Measurements from ENCODE around the gene SPATA1.
"Not testable (repeated sequence)": the region's sequence is repeated elsewhere in the genome, so short reads cannot be mapped to it uniquely, and the experiment has no call there.

Gene SPATA1

DNA sequence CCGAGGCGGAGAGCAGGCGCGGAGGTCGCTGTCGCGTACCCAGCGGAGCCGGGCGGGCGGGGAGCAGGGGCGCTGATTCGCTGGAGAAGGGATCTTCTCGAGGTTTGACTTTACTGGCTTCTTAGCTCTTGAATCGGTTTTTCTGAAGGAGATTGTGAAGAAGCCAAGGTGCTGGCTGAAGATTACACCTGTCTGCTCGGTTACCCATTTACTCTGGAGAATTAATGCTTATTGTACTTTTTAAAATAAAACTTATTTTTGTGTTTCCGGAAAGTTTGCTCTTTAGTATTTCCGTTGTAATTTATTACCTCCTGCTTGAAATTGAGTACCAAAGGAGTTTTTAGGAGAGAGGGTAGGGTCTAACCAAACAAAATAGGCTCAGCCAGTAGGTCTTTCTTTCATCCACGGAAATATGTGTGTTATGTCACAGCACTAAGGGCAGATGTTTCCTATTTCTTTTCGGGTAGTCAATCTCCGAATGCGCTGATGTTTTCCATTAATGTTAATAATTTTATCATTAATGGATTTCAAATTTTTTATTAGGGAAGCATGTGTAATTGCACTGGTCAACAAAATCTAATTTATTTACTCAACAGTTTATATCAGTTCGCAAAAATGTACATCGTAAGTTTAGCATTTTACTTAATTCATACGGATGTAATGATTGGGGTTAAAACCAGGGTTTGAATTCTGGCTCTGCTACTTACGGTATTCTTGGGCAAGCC is 705 bp downstream of the SPATA1 start:
- intact Hi-C loops (cut with DNase I), result loop anchor here (5.0 to 10.0 kb wide), 5 partner anchors 65 to 342 kb away; partner anchors contain the start of gene CTBS
- no peak for DNase-seq

DNA sequence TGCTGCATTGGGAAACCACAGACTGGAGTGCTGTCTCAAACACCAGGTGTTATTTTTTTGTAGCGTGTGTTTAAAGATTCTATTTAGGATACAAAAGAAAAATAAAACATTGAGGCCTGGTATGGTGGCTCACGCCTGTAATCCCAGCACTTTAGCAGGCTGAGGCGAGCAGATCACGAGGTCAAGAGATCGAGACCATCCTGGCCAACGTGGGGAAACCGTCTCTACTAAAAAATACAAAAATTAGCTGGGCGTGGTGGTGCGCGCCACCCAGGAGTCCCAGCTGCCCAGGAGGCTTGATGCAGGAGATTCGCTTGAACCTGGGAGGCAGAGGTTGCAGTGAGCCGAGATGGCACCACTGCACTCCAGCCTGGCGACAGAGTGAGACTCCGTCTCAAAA is 1.7 kb downstream of the SPATA1 start:
- intact Hi-C loops (cut with DNase I), result loop anchor here (5.0 to 10.0 kb wide), 5 partner anchors 64 to 343 kb away; partner anchors contain the start of gene CTBS
- DNase-seq, result not testable (repeated sequence)

DNA sequence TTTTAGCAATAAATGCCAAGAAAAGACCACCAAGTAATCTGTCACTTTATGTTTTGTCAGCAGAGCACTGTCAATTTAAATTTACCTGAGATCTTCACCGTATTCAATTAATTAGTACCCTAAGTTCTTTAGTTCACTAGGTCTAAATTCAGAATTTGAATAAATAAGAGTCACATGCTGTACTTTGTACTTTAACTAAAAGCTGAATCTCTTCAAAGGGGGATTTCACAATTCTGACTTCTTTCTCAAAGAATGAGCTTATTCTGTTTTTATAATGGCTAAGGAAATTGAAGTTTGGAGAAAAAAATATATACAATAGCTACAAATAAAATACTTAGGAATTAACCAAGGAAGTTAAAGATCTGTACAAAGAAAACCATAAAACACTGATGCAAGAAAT is 2.3 kb downstream of the SPATA1 start:
- DNase-seq, result no peak
- intact Hi-C loops (cut with DNase I), result loop anchor here (5.0 to 10.0 kb wide), 5 partner anchors 64 to 344 kb away; partner anchors contain the start of gene CTBS

DNA sequence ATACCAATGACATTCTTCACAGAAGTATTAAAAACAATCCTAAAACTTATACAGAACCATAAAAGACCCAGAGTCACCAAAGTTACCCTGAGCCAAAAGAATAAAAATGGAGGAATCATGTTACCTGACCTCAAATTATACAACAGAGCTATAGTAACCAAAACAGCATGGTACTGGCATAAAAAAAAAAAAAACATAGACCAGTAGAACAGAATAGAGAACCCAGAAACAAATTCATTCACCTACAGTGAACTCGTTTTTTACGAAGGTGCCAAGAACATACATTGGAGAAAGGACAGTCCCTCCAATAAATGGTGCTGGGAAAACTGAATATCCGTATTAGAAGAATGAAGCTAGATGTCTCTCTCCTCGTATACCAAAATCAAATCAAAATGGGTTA is 2.8 kb downstream of the SPATA1 start:
- DNase-seq, result no peak
- intact Hi-C loops (cut with DNase I), result loop anchor here (5.0 to 10.0 kb wide), 5 partner anchors 63 to 344 kb away; partner anchors contain the start of gene CTBS

DNA sequence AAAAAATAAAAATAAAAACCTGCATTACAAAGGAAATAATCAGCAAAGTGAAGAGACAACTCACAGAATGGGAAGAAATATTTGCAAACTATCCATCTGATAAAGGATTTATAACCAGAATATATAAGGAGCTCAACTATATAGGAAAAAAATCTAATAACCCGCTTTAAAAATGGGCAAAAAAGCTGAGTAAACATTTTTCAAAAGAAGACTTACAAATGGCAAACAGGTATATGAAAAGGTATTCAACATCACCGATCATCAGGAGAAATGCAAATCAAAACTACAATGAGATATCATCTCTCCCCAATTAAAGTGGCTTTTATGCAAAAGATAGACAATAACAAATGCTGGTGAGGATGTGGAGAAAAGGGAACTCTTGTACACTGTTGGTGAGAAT is 4.0 kb downstream of the SPATA1 start:
- intact Hi-C loops (cut with DNase I), result no loop called here
- DNase-seq, result no peak

DNA sequence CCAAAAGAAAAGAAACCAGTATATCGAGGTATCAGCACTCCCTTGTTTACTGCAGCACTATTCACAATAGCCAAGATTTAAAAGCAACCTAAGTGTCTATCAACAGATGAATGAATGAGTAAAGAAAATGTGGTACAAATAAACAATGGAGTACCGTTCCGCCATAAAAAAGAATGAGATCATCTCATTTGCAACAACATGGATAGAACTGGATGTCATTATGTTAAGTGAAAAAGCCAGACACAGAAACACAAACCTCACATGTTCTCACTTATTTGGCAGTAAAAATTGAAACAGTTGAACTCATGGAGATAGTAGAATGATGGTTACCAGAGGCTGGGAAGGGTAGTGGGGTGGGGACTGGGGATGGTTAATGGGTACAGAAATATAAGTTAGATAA is 4.5 kb downstream of the SPATA1 start:
- intact Hi-C loops (cut with DNase I), result no loop called here
- DNase-seq, result no peak

DNA sequence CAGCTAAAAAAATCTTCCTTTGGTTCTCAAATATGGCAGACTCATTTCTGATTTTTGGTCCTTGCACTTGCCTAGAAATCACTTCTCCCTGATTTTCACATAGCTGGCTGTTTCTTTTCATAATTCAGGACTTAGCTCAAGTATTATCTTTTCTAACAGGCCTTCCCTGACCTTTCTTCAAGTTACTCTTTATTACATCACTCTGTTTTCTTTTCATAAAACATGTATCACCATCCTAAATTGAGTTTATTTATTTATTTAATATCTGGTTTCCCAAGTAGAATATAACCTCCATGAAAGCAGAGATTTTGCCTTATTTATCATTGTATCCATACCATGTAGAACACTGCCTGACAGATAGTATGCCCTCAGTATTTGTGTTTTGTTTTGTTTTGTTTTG is 18.4 kb downstream of the SPATA1 start:
- no peak for DNase-seq
- intact Hi-C loops (cut with DNase I), result no loop called here

DNA sequence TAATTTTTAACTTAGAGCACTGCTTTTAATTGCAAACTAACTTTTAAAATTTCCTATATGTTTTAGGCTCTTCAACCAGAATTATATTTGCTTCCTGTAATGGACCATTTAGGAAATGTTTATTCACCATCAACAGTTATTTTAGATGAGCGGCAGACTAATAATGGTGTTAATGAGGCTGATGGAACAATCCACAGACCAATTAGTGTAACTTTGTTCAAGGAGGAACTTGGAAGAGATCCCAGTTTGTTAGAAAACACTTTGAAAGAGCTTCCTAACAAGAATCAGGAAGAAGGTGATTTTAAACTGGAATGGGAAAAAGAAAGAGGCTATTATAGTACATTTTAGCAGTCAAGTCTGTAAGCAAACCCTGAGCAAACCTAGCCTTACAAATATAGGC is 19.6 kb downstream of the SPATA1 start:
- DNase-seq, result no peak
- intact Hi-C loops (cut with DNase I), result no loop called here

DNA sequence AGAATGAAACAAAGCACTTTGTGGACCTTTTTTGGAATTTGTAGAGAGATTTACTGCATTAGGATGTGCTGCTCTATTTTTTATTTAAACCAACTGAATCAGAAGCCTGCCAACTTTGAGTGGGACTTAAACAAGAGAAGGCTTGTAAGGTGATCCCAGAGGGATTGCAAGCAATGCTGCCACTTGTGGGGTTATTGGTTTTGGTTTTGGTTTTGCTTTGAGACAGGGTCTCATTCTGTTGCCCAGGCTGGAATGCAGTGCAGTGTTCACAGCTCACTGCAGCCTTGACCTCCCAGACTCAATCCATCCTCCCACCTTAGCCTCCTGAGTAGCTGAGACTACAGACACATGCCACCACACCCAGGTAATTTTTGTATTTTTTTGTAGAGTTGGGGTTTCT is 32.4 kb downstream of the SPATA1 start:
- intact Hi-C loops (cut with DNase I), result no loop called here
- no peak for DNase-seq

DNA sequence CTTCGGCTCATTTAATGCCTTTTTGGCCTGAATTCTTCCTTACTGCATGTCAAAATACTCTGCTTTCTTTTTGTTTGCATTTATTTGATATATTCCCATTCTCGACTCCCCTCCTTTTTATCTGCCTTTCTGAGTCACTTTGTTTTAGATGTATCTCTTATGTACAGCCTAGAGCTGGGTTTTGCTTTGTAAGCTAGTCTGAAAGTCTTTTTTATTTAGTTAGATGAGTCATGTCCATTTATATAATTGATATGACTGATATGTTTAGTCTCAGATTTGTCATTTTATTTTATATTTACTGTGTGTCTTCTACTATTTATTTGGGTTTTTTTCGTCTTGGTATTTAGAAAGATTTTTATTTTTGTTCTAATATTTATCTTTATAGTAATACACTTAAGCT is 33.8 kb downstream of the SPATA1 start:
- intact Hi-C loops (cut with DNase I), result no loop called here
- no peak for DNase-seq

DNA sequence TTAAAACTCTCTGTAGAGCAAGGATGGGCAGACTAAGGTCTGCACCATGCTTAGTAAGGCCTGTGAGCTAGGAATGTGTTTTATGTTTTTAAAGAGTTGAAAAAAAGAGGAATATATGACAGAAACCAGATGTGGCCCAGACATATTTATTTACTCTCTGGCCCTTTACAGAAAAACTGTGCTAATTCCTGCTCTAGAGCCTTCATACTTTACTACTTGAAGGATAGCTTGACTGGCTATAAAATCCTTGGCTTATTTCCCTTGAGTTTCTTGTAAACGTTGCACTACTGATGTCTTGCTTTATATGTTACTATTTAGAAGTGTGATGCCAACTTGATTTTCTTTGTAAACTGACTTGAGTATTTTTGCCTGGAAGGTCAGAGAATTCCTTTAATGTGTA is 34.6 kb downstream of the SPATA1 start:
- intact Hi-C loops (cut with DNase I), result no loop called here
- no peak for DNase-seq

DNA sequence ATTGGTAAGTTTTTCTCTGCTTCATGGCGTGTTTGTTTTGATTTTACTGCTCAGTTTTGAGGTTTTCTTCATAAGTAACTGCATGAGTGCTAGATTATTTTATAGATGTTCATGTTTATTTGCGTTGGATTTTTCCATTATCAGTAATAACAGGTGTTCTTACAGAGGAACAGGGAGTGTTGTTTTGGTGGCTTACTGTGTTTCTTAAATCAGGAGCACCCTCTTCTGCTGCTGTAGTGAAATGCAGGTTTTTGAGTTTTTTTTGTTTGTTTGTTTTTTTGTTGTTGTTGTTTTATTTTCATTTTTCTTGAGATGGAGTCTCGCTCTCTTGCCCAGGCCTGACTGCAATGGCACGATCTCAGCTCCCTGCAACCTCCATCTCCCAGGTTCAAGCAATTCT is 35.5 kb downstream of the SPATA1 start:
- no peak for DNase-seq
- intact Hi-C loops (cut with DNase I), result no loop called here

DNA sequence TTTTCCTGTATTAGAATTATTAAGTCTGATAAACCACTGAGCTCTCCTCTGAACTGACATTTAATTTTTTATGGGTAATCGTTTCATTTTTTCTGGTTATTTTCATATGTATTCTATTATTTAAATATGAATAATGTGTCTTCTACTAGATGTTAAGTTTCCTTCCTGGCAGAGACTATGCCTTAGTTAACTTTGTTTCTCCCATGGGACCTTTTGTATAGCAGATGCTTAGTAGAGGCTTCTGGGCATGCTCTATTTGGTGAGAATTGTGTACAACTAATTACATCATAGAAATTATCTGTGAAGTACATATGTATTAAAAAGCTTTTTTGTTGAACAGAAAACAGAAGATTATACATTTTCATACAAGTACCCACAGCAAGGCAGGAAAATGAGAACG is 44.6 kb downstream of the SPATA1 start:
- intact Hi-C loops (cut with DNase I), result no loop called here
- DNase-seq, result no peak

DNA sequence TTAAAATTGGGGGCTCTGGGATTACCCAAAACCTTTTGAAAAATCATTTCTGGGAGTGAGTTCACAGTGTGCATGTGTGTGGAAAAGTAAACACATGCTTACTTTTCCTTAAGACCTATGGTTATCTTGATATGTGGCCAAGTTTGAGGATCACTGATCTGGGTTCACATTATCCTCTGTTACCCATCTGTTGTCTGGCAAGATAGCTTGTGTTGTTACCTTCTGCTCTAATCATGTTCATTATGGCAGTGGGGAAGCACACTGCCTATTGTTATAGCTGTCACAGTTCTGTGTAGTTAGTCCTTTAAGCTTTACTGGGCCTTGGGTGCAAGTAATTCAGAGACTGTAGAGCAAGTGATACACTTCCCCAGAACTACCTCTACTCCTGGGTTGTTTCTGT is 63.0 kb downstream of the SPATA1 start:
- no peak for DNase-seq
- intact Hi-C loops (cut with DNase I), result no loop called here

DNA sequence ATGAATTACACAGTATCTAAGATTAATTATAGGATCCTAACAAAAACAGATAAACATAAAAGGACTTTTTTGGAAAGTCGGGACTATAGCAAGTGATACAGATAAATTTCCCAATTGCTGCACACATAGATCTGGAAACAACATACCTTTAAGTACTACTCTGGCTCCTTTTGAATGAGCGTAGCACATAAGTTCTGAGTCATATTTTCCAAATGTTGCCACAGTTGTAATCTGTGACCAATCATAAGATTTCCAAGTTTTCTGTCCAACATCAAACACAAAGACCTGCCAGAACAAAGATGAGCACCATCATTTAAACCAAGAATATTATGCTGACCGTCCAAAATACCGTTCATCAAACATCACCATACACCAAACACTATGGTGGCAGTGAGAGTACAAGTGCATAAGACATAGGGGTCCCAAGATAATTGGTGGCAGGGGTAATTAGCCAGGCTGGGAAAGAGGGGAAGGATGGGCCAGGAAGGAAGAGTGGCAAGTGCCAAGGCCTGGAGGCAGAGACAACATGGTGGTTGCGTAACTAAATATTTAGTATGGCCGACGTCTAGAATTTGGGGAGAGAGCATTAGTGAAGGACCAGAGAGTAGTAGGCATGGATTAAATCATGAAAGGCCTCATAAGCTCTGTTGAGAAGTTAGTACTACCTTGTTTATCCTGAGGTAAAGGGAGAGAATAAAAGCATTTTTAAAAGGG is 64.4 kb downstream of the SPATA1 start:
- intact Hi-C loops (cut with DNase I), result loop anchor here (5.0 kb wide), 1 partner anchor 63 kb away; the partner anchor contains the start of genes GNG5 and SPATA1
- no peak for DNase-seq

DNA sequence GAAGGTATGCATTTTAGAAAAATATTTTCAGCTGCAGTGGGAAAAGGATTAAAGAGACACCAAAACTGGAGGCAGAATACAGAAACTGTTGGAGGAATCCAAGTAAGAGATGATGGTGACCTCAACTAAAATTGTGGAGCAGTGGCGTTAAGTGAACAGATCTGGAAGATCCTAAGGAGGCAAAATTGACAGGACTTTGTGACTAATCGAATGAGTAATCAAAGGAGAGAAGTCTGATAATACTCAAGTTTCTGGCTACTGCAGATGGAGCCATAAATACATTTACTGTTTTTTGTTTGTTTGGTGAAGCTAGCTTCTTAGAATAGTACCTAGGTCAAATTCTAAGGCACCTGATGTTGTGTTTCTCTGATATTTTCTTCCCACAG is 65.0 kb downstream of the SPATA1 start:
- intact Hi-C loops (cut with DNase I), result loop anchor here (5.0 kb wide), 1 partner anchor 64 kb away; the partner anchor contains the start of genes GNG5 and SPATA1

DNA sequence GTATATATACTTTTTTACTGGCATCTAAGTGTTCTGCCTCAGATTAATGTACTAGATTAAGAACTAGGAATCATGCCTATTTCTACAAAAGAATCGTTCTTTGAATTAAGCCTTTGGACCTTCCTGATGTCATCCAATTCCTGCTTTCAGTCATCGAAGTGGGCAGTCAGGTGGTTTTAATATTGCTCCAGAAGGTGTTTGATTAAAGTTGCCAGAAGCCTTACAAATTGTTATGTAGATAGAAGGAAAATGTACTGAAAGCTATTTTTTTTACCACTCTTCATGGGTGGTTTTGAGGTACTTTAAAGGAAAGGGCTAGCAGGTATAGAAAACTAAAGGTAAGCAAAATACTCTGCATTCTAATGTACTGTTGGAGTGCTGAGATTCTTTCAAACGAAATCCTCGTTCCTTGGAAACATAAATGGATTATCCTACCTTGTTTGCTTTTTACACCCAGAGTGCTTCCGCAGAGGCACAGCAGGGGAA is 67.3 kb downstream of the SPATA1 start:
- intact Hi-C loops (cut with DNase I), result loop anchor here (5.0 kb wide), 1 partner anchor 66 kb away; the partner anchor contains the start of genes GNG5 and SPATA1
- DNase-seq, result no peak

More for the DNA sequence above, 65.0 kb downstream of the SPATA1 start:
- no peak for DNase-seq

DNA sequence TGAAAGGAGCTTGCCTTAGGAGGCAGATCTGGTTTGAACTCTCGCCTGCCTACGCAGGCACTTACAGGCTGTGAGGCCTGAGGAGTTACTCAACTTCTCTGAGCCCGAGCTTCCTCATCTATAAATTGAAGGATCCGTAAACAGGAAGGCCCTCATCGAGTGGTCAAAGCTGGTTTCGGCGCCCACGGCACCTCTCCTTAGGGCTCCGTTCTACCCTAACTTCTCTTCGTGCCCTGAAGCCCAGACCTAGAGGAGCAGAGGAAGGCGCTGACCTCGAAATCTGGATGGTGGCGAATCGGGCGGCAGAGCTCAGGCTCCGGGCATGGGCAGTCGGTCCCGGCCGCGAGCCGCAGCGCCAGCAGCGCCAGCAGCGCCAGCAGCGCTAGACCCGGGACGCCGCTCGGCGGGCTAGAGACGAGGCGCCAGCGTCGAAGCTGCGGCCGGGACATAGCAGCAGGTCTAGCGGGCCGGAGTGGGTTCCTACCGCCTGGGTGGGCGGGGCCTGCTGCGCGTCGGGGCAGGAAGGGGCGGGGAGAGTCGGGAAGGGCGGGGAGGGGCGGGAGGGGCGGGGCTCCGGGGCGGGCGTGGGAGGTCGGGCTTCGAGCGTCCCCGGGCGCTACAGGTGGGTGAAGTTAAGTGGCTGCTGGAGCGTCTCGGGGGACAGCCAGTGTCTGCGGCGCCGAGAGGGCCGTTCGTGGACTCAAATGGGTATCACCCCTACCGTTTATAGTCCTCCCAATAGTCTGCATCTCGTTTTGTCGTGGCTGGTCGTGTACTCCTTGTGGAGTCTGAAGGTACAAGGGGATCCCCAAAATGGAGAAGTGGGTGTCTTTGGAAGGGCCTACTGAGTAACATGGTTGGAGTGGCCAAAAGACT is 68.0 kb downstream of the SPATA1 start, which contains the start of gene CTBS:
Gene CTBS, minus strand, starts transcription at position 474 of the 876 bp plus-strand sequence. Its CDS starts 25 bp downstream, at position 449.
- intact Hi-C loops (cut with DNase I), result loop anchor here (5.0 kb wide), 1 partner anchor 67 kb away; the partner anchor contains the start of genes GNG5 and SPATA1
- DNase-seq, result peak; percentile 55 to 95 (median 87)

DNA sequence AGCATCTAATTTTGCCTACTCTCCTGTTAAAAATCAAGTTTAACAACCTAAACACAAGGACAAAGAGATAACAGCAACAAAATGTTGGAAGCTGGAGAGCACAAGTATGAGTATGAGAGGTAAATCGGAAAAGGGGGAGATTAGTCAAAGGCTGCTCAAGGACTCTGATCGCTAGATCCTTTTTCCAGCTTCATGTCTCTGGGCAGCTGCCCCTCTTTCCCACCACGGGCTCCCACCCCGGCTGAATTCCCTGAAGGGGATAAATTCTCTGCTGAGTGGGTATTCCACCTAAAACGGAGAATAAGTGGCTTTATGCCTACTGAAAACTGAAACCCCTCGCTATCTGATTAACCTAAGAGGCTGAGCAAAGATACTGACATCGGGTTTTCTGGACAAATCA is 68.8 kb downstream of the SPATA1 start:
- intact Hi-C loops (cut with DNase I), result loop anchor here (5.0 kb wide), 1 partner anchor 68 kb away; the partner anchor contains the start of genes GNG5 and SPATA1

More for the DNA sequence above, 68.8 kb downstream of the SPATA1 start:
- no peak for DNase-seq
